IMR-90 (cell line): ENCODE measurements around the gene AUTS2. TPM values are rescaled to one million over a fixed set of nuclear protein-coding genes. Genes with fewer than 3 reads are reported as not detected.

ENCODE experiments used
- ATAC-seq: fragments of 200-7000 bp; cut with Tn5 transposase; 2 replicates; pipeline ENCODE4 v1.9.1; 2020; ENCODE audit warnings: low read depth, mild to moderate bottlenecking, moderate library complexity
- BruUV-seq: library from RNA; stranded (reverse); fragments of 400-500 nt; replicated peaks from 2 replicates; lab custom pipeline; 2021; lab: Mats Ljungman, UMichigan
- CTCF ChIA-PET: fragments of 300-600 bp; formaldehyde crosslinking; extraction: SDS; loops from one replicate; lab custom pipeline; 2021; ENCODE audit warnings: antibody characterized with exemption; lab: Yijun Ruan, JAX
- POLR2A ChIA-PET: fragments of 300-600 bp; sonication (Branson Sonifier 250); formaldehyde crosslinking; loops from one replicate; lab custom pipeline; 2022; ENCODE audit warnings: antibody characterized with exemption; ENCODE audit not compliant: unreplicated experiment; lab: Charles Lee
- DNase-seq: peaks from one replicate; pipeline ENCODE4 v3.0.0; 2013
- H2AFZ ChIP-seq: replicated peaks from 2 replicates; pipeline ENCODE3; 2013; ENCODE audit warnings: low read length, mild to moderate bottlenecking; ENCODE audit not compliant: poor library complexity
- H2AK5ac ChIP-seq: 2 replicates; pipeline ENCODE4 v1.6.1; 2013; ENCODE audit warnings: low read depth, low read length, inconsistent platforms
- H2AK9ac ChIP-seq: replicated peaks from 2 replicates; pipeline ENCODE3; 2013; ENCODE audit warnings: mild to moderate bottlenecking, low read depth, low read length, moderate library complexity; ENCODE audit not compliant: poor library complexity
- H2BK120ac ChIP-seq: 2 replicates; pipeline ENCODE4 v1.6.1; 2013; ENCODE audit warnings: low read depth, low read length, inconsistent platforms
- H2BK15ac ChIP-seq: 3 replicates; pipeline ENCODE4 v1.6.1; 2013; ENCODE audit warnings: low read depth, low read length, inconsistent platforms
- H2BK20ac ChIP-seq: 2 replicates; pipeline ENCODE4 v1.6.1; 2013; ENCODE audit warnings: low read depth, mild to moderate bottlenecking, inconsistent platforms, low read length, moderate library complexity
- H2BK5ac ChIP-seq: 2 replicates; pipeline ENCODE4 v1.6.1; 2013; ENCODE audit warnings: mild to moderate bottlenecking, low read depth, low read length, inconsistent platforms; ENCODE audit not compliant: poor library complexity, severe bottlenecking
- H3K14ac ChIP-seq: replicated peaks from 2 replicates; pipeline ENCODE4 v1.6.1; 2013; ENCODE audit warnings: low read depth, low read length, inconsistent platforms
- H3K18ac ChIP-seq: 2 replicates; pipeline ENCODE4 v1.6.1; 2013; ENCODE audit warnings: low read depth, low read length, control low read depth
- H3K23ac ChIP-seq: 2 replicates; pipeline ENCODE4 v1.6.1; 2013; ENCODE audit warnings: low read depth, low read length, inconsistent platforms
- H3K27ac ChIP-seq: 2 replicates; pipeline ENCODE4 v1.5.1; 2013; ENCODE audit warnings: mild to moderate bottlenecking, control low read depth, low read length; ENCODE audit not compliant: insufficient read depth
- H3K27me3 ChIP-seq: 2 replicates; pipeline ENCODE4 v1.6.1; 2013; ENCODE audit warnings: low read length; ENCODE audit not compliant: control insufficient read depth, insufficient read depth
- H3K36me3 ChIP-seq: 2 replicates; pipeline ENCODE4 v1.6.1; 2013; ENCODE audit warnings: low read length, mixed read lengths; ENCODE audit not compliant: control insufficient read depth, insufficient read depth
- H3K4ac ChIP-seq: 2 replicates; pipeline ENCODE4 v1.6.1; 2013; ENCODE audit warnings: low read depth, low read length, inconsistent platforms
- H3K4me1 ChIP-seq: 2 replicates; pipeline ENCODE4 v1.6.1; 2013; ENCODE audit warnings: low read length, mixed read lengths; ENCODE audit not compliant: control insufficient read depth, insufficient read depth
- H3K4me2 ChIP-seq: 2 replicates; pipeline ENCODE4 v1.6.1; 2013; ENCODE audit warnings: low read depth, mild to moderate bottlenecking, control low read depth, low read length, moderate library complexity
- H3K4me3 ChIP-seq: 2 replicates; pipeline ENCODE4 v1.5.1; 2013; ENCODE audit warnings: low read depth, mild to moderate bottlenecking, control low read depth, low read length, moderate library complexity; ENCODE audit not compliant: insufficient read depth
- H3K56ac ChIP-seq: 2 replicates; pipeline ENCODE4 v1.6.1; 2013; ENCODE audit warnings: low read length, inconsistent platforms; ENCODE audit not compliant: insufficient read depth; ENCODE audit errors: extremely low read depth
- H3K79me1 ChIP-seq, 2 experiments: 2 replicates each; pipeline ENCODE4 v1.6.1; 2013; ENCODE audit warnings: low read length in 2 of 2, inconsistent platforms in 1 of 2, low read depth in 1 of 2
- H3K9ac ChIP-seq: 2 replicates; pipeline ENCODE4 v1.6.1; 2013; ENCODE audit warnings: low read depth, low read length, control low read depth
- H3K9me1 ChIP-seq: 2 replicates; pipeline ENCODE4 v1.6.1; 2013; ENCODE audit warnings: low read length, inconsistent platforms; ENCODE audit not compliant: insufficient read depth
- H3K9me3 ChIP-seq: 2 replicates; pipeline ENCODE4 v1.6.1; 2013; ENCODE audit warnings: low read length; ENCODE audit not compliant: control insufficient read depth, insufficient read depth
- H4K20me1 ChIP-seq: 2 replicates; pipeline ENCODE4 v1.6.1; 2013; ENCODE audit warnings: low read length, inconsistent platforms; ENCODE audit not compliant: insufficient read depth
- H4K5ac ChIP-seq: 2 replicates; pipeline ENCODE4 v1.6.1; 2013; ENCODE audit warnings: mild to moderate bottlenecking, low read depth, low read length, control low read depth
- H4K8ac ChIP-seq, 2 experiments: 2 replicates each; pipeline ENCODE4 v1.6.1; 2013; ENCODE audit warnings: low read depth in 2 of 2, low read length in 2 of 2, control low read depth in 1 of 2, inconsistent platforms in 1 of 2
- H4K91ac ChIP-seq: 2 replicates; pipeline ENCODE4 v1.6.1; 2013; ENCODE audit warnings: low read depth, low read length, inconsistent platforms; ENCODE audit not compliant: insufficient read depth
- BHLHE40 ChIP-seq: fragments of 150-350 bp; IDR thresholded peaks from 2 replicates; pipeline ENCODE4 v1.6.1; 2016; ENCODE audit warnings: mild to moderate bottlenecking, low read depth, low read length
- CHD1 ChIP-seq: IDR thresholded peaks from 2 replicates; pipeline ENCODE4 v1.6.1; 2012; ENCODE audit warnings: low read depth, low read length, improper control_type of control experiment
- FOS ChIP-seq: fragments of 150-350 bp; IDR thresholded peaks from 2 replicates; pipeline ENCODE4 v1.6.1; 2016; ENCODE audit warnings: low read depth, low read length
- MAFK ChIP-seq: IDR thresholded peaks from 2 replicates; pipeline ENCODE4 v1.6.1; 2012; ENCODE audit warnings: low read depth, low read length, improper control_type of control experiment
- MAZ ChIP-seq: IDR thresholded peaks from 2 replicates; pipeline ENCODE4 v1.6.1; 2012; ENCODE audit warnings: low read depth, mild to moderate bottlenecking, low read length, improper control_type of control experiment, moderate library complexity, borderline replicate concordance
- MXI1 ChIP-seq: IDR thresholded peaks from 2 replicates; pipeline ENCODE4 v1.6.1; 2012; ENCODE audit warnings: low read depth, mild to moderate bottlenecking, low read length, moderate library complexity, borderline replicate concordance
- NFE2L2 ChIP-seq: fragments of 150-350 bp; IDR thresholded peaks from 2 replicates; pipeline ENCODE4 v1.6.1; 2016; ENCODE audit warnings: low read depth, mild to moderate bottlenecking, low read length
- POLR2A ChIP-seq: IDR thresholded peaks from 2 replicates; pipeline ENCODE4 v1.6.1; 2012; ENCODE audit warnings: mild to moderate bottlenecking, low read depth, low read length
- RAD21 ChIP-seq: IDR thresholded peaks from 2 replicates; pipeline ENCODE4 v1.6.1; 2012; ENCODE audit warnings: low read length, improper control_type of control experiment
- RCOR1 ChIP-seq: IDR thresholded peaks from 2 replicates; pipeline ENCODE4 v1.6.1; 2012; ENCODE audit warnings: mild to moderate bottlenecking, low read length, improper control_type of control experiment; ENCODE audit not compliant: insufficient replicate concordance
- RFX5 ChIP-seq: IDR thresholded peaks from 2 replicates; pipeline ENCODE4 v1.8.0; 2012; ENCODE audit warnings: low read depth, mild to moderate bottlenecking, low read length, moderate library complexity
- SMC3 ChIP-seq: fragments of 150-350 bp; IDR thresholded peaks from 2 replicates; pipeline ENCODE4 v1.6.1; 2016; ENCODE audit warnings: low read depth, mild to moderate bottlenecking, antibody characterized with exemption, low read length, moderate library complexity
- WGBS, 2 experiments: methylation state at CpG; one replicate each; pipeline versions ENCODE4 v1.1.5 to v1.1.7; 2013; ENCODE audit warnings: missing lambda C conversion rate in 2 of 2; ENCODE audit not compliant: insufficient read length in 1 of 2; ENCODE audit errors: extremely low coverage in 2 of 2; 5-methylcytosine and 5-hydroxymethylcytosine counted together
- dilution Hi-C: fragments of 300-500 bp; cut with HindIII; formaldehyde crosslinking; loops from one replicate; pipeline ENCODE4 v1.14.3; 2018; ENCODE audit warnings: low sequenced_read_pairs; ENCODE audit not compliant: unreplicated experiment
- in situ Hi-C: fragments of 300-500 bp; cut with MboI; formaldehyde crosslinking; loops from 3 replicates; pipeline ENCODE4 v1.14.3; 2019; ENCODE audit warnings: low sequenced_read_pairs, inconsistent platforms, mixed read lengths
- intact Hi-C: fragments of 100-400 bp; cut with micrococcal nuclease; formaldehyde crosslinking; loops from 2 replicates; pipeline ENCODE4 v1.10.0; 2022
- polyA plus RNA-seq, 3 experiments: library from polyadenylated mRNA; depleted of rRNA; stranded (reverse); fragments of >200 nt; gene quantifications; 2 replicates each; pipeline ENCODE4 v1.2.3, GENCODE V29; 2012; ENCODE audit warnings: low replicate concordance in 1 of 3
- total RNA-seq: library from RNA; depleted of rRNA; stranded (reverse); fragments of >200 nt; gene quantifications from 2 replicates; pipeline ENCODE4 v1.2.3, GENCODE V29; 2012
- TF ChIP-seq, protein P1 (sequence below): conservative IDR thresholded peaks from 2 replicates; pipeline ENCODE4 v1.5.1; 2012; ENCODE audit warnings: mild to moderate bottlenecking, low read depth, low read length, improper control_type of control experiment
- TF ChIP-seq, protein P2 (sequence below): fragments of 150-350 bp; IDR thresholded peaks from 2 replicates; pipeline ENCODE4 v1.6.1; 2016; ENCODE audit warnings: low read depth, mild to moderate bottlenecking, low read length, moderate library complexity, borderline replicate concordance
- TF ChIP-seq, protein P3 (sequence below): fragments of 150-350 bp; IDR thresholded peaks from 2 replicates; pipeline ENCODE4 v1.6.1; 2017; ENCODE audit warnings: mild to moderate bottlenecking, antibody characterized with exemption, low read length, low read depth

AUTS2 gene
- total and polyA plus RNA-seq, 2 of the 4 experiments (the other 2 are of a cell fraction) = 0.90 to 3.0 TPM

DNA sequence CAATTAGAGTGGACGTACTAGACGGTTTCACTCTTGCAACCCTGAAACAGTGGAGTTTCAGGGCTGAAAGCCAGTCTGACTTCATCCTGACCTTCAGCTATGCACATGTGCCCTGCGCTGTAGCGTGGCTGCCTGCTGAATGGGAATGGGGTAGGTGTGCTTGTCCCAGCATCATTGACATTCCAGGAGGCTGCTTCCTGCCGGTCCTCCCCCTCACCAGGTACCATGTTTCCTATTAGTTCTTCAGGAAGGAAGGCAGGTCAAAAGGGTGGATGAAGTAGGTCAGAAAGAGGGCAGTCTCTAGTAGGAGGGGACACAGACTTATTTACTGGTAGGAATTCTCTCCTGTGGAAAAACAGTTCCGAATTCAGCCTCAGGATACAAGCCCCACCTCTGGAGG, 981.9 kb downstream of the AUTS2 start:
- no peak overlapping the region for H3K4ac ChIP-seq
- no TSS peak for BruUV-seq
- no peak overlapping the region for H3K27ac ChIP-seq
- in situ Hi-C loops = no loop called here
- ChIA-PET CTCF (no interaction called here), POLR2A (no interaction called here)
- TF ChIP-seq, protein P1, sequence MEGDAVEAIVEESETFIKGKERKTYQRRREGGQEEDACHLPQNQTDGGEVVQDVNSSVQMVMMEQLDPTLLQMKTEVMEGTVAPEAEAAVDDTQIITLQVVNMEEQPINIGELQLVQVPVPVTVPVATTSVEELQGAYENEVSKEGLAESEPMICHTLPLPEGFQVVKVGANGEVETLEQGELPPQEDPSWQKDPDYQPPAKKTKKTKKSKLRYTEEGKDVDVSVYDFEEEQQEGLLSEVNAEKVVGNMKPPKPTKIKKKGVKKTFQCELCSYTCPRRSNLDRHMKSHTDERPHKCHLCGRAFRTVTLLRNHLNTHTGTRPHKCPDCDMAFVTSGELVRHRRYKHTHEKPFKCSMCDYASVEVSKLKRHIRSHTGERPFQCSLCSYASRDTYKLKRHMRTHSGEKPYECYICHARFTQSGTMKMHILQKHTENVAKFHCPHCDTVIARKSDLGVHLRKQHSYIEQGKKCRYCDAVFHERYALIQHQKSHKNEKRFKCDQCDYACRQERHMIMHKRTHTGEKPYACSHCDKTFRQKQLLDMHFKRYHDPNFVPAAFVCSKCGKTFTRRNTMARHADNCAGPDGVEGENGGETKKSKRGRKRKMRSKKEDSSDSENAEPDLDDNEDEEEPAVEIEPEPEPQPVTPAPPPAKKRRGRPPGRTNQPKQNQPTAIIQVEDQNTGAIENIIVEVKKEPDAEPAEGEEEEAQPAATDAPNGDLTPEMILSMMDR = no peak
- TF ChIP-seq RAD21 (no peak), FOS (no peak), RFX5 (no peak), POLR2A (no peak), MAZ (no peak), MXI1 (no peak), SMC3 (no peak), NFE2L2 (no peak), MAFK (no peak), BHLHE40 (no peak), RCOR1 (no peak), CHD1 (no peak)
- TF ChIP-seq, protein P2, sequence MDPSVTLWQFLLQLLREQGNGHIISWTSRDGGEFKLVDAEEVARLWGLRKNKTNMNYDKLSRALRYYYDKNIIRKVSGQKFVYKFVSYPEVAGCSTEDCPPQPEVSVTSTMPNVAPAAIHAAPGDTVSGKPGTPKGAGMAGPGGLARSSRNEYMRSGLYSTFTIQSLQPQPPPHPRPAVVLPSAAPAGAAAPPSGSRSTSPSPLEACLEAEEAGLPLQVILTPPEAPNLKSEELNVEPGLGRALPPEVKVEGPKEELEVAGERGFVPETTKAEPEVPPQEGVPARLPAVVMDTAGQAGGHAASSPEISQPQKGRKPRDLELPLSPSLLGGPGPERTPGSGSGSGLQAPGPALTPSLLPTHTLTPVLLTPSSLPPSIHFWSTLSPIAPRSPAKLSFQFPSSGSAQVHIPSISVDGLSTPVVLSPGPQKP = no peak
- TF ChIP-seq, protein P3, sequence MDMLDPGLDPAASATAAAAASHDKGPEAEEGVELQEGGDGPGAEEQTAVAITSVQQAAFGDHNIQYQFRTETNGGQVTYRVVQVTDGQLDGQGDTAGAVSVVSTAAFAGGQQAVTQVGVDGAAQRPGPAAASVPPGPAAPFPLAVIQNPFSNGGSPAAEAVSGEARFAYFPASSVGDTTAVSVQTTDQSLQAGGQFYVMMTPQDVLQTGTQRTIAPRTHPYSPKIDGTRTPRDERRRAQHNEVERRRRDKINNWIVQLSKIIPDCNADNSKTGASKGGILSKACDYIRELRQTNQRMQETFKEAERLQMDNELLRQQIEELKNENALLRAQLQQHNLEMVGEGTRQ = no peak
- no peaks in the 10 kb centered on the region for H4K20me1 ChIP-seq
- H3K36me3 ChIP-seq = no peaks in the 10 kb centered on the region
- dilution Hi-C loops = no loop called here
- no peak overlapping the region for H3K18ac ChIP-seq
- no peak overlapping the region for H2BK120ac ChIP-seq
- no peaks in the 10 kb centered on the region; the same call in 1 of the 2 replicates for H3K27me3 ChIP-seq
- no peaks in the 10 kb centered on the region for H3K9me3 ChIP-seq
- H3K9me1 ChIP-seq = no peaks in the 10 kb centered on the region
- H2AK9ac ChIP-seq = no peak overlapping the region
- no peak overlapping the region for H4K5ac ChIP-seq
- no peak overlapping the region for H2AK5ac ChIP-seq
- no peak overlapping the region for H4K91ac ChIP-seq
- no peak overlapping the region for H4K8ac ChIP-seq
- H2BK20ac ChIP-seq = no peak overlapping the region
- H3K79me1 ChIP-seq = no peaks in the 10 kb centered on the region
- H2AFZ ChIP-seq = no peak overlapping the region
- no peak overlapping the region for H2BK5ac ChIP-seq
- H3K4me2 ChIP-seq = no peak overlapping the region
- H3K9ac ChIP-seq = no peak overlapping the region
- no peak for DNase-seq
- no peak overlapping the region for H3K14ac ChIP-seq
- no peak overlapping the region for H3K4me3 ChIP-seq
- no peaks in the 10 kb centered on the region for H3K4me1 ChIP-seq
- no peak overlapping the region for H3K23ac ChIP-seq
- no peak overlapping the region for H3K56ac ChIP-seq
- no peak for ATAC-seq
- 70% methylated on average over 2 of the region's 6 CpGs; no CpG with 5 or more reads in 1 of the 2 experiments for WGBS, 2 experiments
- H2BK15ac ChIP-seq = no peak overlapping the region
- intact Hi-C loops = no loop called here
